BE2C (cell line): ENCODE results near the gene ALG12.

Source experiments
- DNase-seq: peaks from one replicate; pipeline ENCODE4 v3.0.0-alpha.2; 2020
- H3K27me3 ChIP-seq: fragments of 250-450 bp; sonication (Bioruptor Pico); 2 replicates; pipeline ENCODE4 v1.5.1; 2020; ENCODE audit warnings: mild to moderate bottlenecking
- H3K36me3 ChIP-seq: fragments of 250-450 bp; sonication (Bioruptor Pico); 2 replicates; pipeline ENCODE4 v1.5.1; 2020; ENCODE audit warnings: mild to moderate bottlenecking
- H3K4me1 ChIP-seq: fragments of 250-450 bp; sonication (Bioruptor Pico); 2 replicates; pipeline ENCODE4 v1.5.1; 2020
- H3K4me3 ChIP-seq: 2 replicates; pipeline ENCODE4 v1.5.1; 2011; ENCODE audit warnings: low read depth, low read length
- H3K9me3 ChIP-seq: fragments of 250-450 bp; sonication (Bioruptor Pico); 2 replicates; pipeline ENCODE4 v1.5.1; 2020
- TF ChIP-seq, protein P1 (sequence below): IDR thresholded peaks from 2 replicates; pipeline ENCODE4 v1.5.1; 2012; ENCODE audit warnings: mild to moderate bottlenecking, low read depth, low read length

The ALG12 gene

DNA sequence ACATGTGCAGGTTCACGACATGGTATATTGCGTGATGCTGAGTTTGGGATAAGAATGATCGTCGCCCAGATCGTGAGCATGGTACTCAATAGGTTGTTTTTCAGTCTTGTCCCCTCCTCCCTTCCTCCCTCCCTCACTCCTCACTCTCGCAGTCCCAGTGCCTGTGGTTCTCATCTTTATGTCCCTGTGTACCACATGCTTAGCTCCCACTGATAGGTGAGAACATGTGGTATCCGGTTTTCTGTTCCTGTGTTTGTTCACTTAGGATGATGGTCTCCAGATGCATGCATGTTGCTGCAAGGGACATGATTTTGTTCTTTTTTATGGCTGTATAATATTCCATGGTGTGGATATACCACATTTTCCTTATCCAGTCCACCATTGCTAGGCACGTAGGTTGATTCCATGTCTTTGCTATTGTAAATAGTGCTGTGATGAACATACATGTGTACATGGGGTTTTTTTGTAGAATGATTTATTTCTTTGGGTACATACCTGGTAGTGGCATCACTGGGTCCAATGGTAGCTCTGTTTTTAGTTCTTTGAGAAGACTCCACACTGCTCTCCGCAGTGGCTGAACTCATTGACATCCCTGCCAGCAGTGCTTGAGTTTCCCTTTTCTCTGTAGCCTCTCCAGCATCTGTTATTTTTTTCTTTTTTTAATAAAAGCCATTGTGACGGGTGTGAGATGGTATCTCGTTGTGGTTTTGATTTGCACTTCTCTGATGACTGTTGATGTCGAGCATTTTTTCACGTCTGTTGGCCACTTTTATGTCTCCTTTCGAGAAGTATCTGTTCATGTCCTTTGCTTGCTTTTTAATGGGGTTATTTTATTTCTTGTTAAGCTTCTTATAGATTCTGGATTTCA is 48.2 kb downstream of the ALG12 start:
- TF ChIP-seq, protein P1, sequence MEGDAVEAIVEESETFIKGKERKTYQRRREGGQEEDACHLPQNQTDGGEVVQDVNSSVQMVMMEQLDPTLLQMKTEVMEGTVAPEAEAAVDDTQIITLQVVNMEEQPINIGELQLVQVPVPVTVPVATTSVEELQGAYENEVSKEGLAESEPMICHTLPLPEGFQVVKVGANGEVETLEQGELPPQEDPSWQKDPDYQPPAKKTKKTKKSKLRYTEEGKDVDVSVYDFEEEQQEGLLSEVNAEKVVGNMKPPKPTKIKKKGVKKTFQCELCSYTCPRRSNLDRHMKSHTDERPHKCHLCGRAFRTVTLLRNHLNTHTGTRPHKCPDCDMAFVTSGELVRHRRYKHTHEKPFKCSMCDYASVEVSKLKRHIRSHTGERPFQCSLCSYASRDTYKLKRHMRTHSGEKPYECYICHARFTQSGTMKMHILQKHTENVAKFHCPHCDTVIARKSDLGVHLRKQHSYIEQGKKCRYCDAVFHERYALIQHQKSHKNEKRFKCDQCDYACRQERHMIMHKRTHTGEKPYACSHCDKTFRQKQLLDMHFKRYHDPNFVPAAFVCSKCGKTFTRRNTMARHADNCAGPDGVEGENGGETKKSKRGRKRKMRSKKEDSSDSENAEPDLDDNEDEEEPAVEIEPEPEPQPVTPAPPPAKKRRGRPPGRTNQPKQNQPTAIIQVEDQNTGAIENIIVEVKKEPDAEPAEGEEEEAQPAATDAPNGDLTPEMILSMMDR = no peak
- Histone ChIP-seq H3K9me3 (peaks cover 4% of the 10 kb centered on the region; the same call in 1 of the 2 replicates), H3K4me1 (no peaks in the 10 kb centered on the region), H3K36me3 (peaks cover 5% of the 10 kb centered on the region), H3K27me3 (no peaks in the 10 kb centered on the region), H3K4me3 (no peak overlapping the region)
- DNase-seq = no peak

DNA sequence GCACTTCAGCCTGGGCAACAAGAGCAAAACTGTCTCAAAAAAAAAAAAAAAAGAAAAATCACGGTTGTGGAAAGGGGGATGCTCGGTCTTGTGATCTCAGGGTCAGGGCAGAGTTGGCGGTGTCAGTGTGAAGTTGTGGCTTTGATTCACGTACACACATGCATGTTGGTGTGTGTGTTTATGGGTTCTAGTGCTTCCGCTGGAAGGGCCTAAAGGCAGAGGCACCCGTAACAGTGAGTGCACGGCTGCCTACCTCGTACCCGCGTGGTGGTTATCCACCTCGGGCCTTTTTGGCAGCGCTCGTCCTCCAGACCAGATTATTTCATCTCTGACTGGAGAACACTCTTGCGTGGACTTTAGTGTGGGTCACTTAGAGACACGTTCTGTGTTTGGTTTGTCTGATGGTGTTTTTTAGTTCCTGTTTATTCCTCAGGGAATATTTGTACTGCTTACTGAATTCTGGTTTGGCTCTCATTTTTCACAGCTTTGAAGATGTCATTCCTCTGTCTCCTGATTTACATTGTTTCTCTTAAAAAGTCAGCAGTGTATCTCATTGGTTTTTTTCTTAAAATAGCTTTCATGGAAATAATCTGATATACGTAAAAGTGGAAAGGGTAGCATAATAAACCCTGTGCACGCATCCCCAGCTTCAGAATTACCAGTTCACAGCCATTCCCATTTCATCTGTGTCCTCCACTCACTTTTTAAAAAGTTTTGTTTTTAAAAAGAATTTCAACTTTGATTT is 49.0 kb downstream of the ALG12 start:
- DNase-seq = no peak
- TF ChIP-seq, protein P1 = no peak
- no peaks in the 10 kb centered on the region for H3K4me1 ChIP-seq
- peaks cover 4% of the 10 kb centered on the region; the same call in 1 of the 2 replicates for H3K9me3 ChIP-seq
- H3K36me3 ChIP-seq = peaks cover 5% of the 10 kb centered on the region
- no peak overlapping the region for H3K4me3 ChIP-seq
- H3K27me3 ChIP-seq = no peaks in the 10 kb centered on the region

DNA sequence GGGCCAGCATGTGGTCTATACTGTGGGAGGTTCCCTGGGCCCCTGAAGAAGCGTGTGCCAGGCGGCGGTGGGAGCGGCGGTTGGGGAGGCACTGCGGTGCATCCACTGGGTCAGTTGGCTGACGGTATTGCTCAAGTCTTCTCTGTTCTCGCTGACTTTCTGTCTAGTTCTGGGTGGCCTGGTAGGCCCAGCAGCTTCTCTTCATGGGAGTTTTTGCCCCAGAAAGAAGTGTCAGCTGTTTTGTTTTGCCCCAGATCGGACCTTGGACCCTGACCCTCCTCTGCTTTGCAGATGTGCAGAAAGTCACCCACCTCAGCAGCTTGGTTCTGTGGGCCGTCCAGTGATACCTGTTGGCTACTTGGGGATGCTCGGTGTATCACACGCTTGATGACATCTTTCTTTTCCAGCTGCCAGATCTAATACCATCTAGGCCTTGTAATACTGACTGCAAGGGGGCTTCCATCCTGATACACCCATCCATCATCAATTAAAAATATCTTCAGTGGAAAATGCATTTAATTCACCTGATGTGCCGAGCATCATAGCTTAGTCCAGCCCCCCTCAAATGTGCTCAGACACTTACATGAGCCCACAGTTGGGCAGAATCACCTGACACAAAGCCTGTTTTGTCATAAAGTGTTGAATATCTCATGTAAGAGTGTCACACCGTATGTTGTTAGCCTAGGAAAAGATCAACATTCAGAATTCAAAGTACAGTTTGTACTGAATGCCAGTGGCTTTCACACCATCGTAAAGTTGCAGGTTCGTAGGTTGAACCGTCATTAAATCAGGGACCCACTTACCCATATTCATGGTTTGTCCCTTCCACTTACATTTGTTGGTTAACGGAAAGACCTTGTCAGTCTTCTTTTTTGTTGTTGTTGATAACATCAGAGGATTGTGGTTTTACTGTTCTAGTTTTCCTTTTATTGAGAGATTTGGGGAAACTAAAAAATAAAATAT is 50.7 kb downstream of the ALG12 start:
- no peak for DNase-seq
- Histone ChIP-seq H3K36me3 (peaks cover 5% of the 10 kb centered on the region), H3K27me3 (no peaks in the 10 kb centered on the region), H3K9me3 (peaks cover 4% of the 10 kb centered on the region; the same call in 1 of the 2 replicates), H3K4me1 (no peaks in the 10 kb centered on the region), H3K4me3 (no peak overlapping the region)
- TF ChIP-seq, protein P1 = no peak

DNA sequence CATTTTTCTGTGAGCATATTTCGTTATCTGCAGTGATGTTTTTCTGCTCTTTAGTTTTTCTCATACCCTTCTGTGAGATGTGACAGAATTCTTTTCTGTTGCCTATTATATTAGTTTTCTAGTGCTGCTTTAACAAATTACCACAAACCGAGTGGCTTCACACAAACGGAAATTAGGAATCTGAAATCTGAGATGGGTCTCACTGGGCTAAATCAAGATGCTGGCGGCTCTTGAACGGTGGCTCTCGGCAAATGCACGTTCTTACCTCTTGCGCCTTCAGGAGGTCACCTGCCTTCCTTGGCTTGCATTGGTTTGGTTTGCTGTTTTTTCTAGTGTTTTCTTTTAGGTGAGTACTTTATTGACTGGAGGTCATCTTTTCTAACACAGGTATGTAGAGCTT is 51.6 kb downstream of the ALG12 start:
- DNase-seq = no peak
- Histone ChIP-seq H3K36me3 (peaks cover 5% of the 10 kb centered on the region), H3K4me3 (no peak overlapping the region), H3K9me3 (peaks cover 4% of the 10 kb centered on the region; the same call in 1 of the 2 replicates), H3K4me1 (peaks cover 2% of the 10 kb centered on the region; the same call in 1 of the 2 replicates), H3K27me3 (no peaks in the 10 kb centered on the region)
- TF ChIP-seq, protein P1 = no peak

DNA sequence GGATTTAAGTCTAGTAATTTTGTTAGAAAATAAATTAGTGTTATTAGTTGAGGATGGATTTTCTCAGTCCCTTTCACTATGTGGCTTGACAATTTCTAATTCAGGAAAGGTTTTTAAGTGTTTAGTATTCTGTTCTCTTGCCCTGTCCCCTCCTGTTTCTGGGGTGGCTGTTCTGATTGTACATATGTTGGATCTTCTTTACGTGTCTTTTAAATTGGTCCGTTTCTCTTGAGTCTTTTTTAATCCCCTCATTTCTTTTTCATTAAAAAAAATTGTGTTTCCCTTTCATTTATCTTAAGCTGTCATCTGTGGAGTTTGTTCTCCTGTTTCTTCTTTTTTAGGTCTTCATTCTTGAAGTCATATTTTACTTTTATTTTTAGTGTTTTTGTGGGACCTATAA is 52.1 kb downstream of the ALG12 start:
- no peak for DNase-seq
- H3K4me1 ChIP-seq = peaks cover 3% of the 10 kb centered on the region; the same call in 1 of the 2 replicates
- TF ChIP-seq, protein P1 = no peak
- H3K4me3 ChIP-seq = no peak overlapping the region
- H3K27me3 ChIP-seq = no peaks in the 10 kb centered on the region
- H3K36me3 ChIP-seq = peaks cover 6% of the 10 kb centered on the region
- H3K9me3 ChIP-seq = peaks cover 4% of the 10 kb centered on the region; the same call in 1 of the 2 replicates
